Measurements from ENCODE around the gene ZNF883.

DNA sequence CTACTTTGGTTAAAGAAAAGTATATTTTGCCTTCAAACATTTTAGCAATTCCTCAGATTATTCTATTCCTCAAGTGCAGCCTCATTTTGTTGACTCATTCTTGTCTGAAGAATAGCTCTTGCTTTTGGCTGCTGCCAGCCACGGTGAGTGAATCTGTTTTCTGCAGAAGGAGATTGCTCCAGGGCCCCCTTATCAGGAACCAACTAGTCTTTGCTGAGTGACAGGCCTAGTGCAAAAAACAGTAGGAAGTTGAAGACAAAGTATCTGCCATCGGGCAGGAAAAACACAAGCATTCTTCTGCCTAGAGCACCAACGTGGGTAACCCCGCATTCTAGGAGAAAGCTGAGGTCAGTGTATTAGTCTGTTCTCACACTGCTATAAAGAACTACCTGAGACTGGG is 42.3 kb downstream of the ZNF883 start:
- TF ChIP-seq, protein P1, sequence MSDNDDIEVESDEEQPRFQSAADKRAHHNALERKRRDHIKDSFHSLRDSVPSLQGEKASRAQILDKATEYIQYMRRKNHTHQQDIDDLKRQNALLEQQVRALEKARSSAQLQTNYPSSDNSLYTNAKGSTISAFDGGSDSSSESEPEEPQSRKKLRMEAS (IDR thresholded peaks at IDR 0.05; ENCODE audit: low read depth) = no peak
- TF ChIP-seq TAF1 (IDR thresholded peaks at IDR 0.05; ENCODE audit: borderline replicate concordance, low read depth, low read length) (no peak), RFX5 (IDR thresholded peaks at IDR 0.05; ENCODE audit: low read length) (no peak), CHD2 (IDR thresholded peaks at IDR 0.05; ENCODE audit: low read length, partially characterized antibody) (no peak), FOXJ3 (CRISPR knock-in tag; IDR thresholded peaks at IDR 0.05) (no peak), FOSL2 (IDR thresholded peaks at IDR 0.05; ENCODE audit: borderline replicate concordance, low read depth) (no peak), JUND (IDR thresholded peaks at IDR 0.05) (no peak), EP300 (IDR thresholded peaks at IDR 0.05; ENCODE audit: borderline replicate concordance in 1 of 2, low read depth in 1 of 2, low read length in 1 of 2) (no peak), POLR2AphosphoS5 (IDR thresholded peaks at IDR 0.05; ENCODE audit: low read depth, low read length) (no peak)
- TF ChIP-seq, protein P2, sequence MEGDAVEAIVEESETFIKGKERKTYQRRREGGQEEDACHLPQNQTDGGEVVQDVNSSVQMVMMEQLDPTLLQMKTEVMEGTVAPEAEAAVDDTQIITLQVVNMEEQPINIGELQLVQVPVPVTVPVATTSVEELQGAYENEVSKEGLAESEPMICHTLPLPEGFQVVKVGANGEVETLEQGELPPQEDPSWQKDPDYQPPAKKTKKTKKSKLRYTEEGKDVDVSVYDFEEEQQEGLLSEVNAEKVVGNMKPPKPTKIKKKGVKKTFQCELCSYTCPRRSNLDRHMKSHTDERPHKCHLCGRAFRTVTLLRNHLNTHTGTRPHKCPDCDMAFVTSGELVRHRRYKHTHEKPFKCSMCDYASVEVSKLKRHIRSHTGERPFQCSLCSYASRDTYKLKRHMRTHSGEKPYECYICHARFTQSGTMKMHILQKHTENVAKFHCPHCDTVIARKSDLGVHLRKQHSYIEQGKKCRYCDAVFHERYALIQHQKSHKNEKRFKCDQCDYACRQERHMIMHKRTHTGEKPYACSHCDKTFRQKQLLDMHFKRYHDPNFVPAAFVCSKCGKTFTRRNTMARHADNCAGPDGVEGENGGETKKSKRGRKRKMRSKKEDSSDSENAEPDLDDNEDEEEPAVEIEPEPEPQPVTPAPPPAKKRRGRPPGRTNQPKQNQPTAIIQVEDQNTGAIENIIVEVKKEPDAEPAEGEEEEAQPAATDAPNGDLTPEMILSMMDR (IDR thresholded peaks at IDR 0.05) = no peak
- TF ChIP-seq, protein P3, sequence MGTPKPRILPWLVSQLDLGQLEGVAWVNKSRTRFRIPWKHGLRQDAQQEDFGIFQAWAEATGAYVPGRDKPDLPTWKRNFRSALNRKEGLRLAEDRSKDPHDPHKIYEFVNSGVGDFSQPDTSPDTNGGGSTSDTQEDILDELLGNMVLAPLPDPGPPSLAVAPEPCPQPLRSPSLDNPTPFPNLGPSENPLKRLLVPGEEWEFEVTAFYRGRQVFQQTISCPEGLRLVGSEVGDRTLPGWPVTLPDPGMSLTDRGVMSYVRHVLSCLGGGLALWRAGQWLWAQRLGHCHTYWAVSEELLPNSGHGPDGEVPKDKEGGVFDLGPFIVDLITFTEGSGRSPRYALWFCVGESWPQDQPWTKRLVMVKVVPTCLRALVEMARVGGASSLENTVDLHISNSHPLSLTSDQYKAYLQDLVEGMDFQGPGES (IDR thresholded peaks at IDR 0.05; ENCODE audit: low read depth, low read length) = no peak
- TF ChIP-seq, protein P4, sequence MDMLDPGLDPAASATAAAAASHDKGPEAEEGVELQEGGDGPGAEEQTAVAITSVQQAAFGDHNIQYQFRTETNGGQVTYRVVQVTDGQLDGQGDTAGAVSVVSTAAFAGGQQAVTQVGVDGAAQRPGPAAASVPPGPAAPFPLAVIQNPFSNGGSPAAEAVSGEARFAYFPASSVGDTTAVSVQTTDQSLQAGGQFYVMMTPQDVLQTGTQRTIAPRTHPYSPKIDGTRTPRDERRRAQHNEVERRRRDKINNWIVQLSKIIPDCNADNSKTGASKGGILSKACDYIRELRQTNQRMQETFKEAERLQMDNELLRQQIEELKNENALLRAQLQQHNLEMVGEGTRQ (IDR thresholded peaks at IDR 0.05; ENCODE audit: borderline replicate concordance, low read depth, low read length) = no peak

Data from SK-N-SH (cell line).